ACC112 (cell line): Measurements from ENCODE around the gene NT5C2.
"Not testable (repeated sequence)": the region's sequence is repeated elsewhere in the genome, so short reads cannot be mapped to it uniquely, and the experiment has no call there.

ENCODE experiments used
- H2AFZ ChIP-seq: fragments of 200-600 bp; sonication (generic); one replicate; pipeline ENCODE4 v1.6.0; 2017; ENCODE audit warnings: antibody characterized with exemption, low read length; ENCODE audit not compliant: unreplicated experiment
- H3K27ac ChIP-seq: fragments of 200-600 bp; sonication (generic); 2 replicates; pipeline ENCODE4 v1.5.1; 2014; ENCODE audit warnings: low read depth, mild to moderate bottlenecking, antibody characterized with exemption, low read length, moderate library complexity
- H3K27me3 ChIP-seq: fragments of 200-600 bp; sonication (generic); 2 replicates; pipeline ENCODE4 v1.6.1; 2014; ENCODE audit warnings: mild to moderate bottlenecking, antibody characterized with exemption, low read length, moderate library complexity, mixed read lengths; ENCODE audit not compliant: insufficient read depth
- H3K36me3 ChIP-seq: fragments of 200-600 bp; sonication (generic); 2 replicates; pipeline ENCODE4 v1.6.1; 2016; ENCODE audit warnings: mild to moderate bottlenecking, antibody characterized with exemption, low read length, moderate library complexity, mixed read lengths; ENCODE audit not compliant: insufficient read depth
- H3K4me1 ChIP-seq: fragments of 200-600 bp; sonication (generic); one replicate; pipeline ENCODE4 v1.6.1; 2016; ENCODE audit warnings: low read length, mixed read lengths; ENCODE audit not compliant: insufficient read depth, unreplicated experiment, control insufficient read depth
- H3K4me3 ChIP-seq: fragments of 200-600 bp; sonication (generic); 2 replicates; pipeline ENCODE4 v1.5.1; 2014; ENCODE audit warnings: mild to moderate bottlenecking, low read depth, low read length
- H3K79me2 ChIP-seq: fragments of 200-600 bp; sonication (generic); one replicate; pipeline ENCODE4 v1.6.0; 2016; ENCODE audit warnings: low read length; ENCODE audit not compliant: control insufficient read depth, unreplicated experiment, insufficient read depth

NT5C2 gene

DNA sequence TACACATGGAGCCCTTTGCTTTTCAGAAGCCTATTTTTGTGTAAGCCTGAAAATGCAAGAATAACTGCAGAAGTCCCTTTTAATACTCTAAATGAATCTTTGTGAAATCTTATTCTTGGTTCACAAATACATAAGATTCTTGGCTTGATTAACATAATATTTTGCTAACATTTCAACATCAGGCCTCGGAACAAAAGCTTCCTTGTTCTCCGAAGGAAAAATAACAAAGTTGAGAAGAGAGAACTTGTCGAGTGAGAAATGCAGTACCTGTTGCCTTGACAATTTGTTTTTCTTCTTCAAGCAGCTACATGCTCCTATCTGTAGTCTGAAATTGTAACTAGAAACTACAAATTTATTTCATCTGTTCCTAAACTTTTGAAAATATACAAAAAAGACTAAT, 8.5 kb downstream of the NT5C2 start:
- H2AFZ ChIP-seq: no peak overlapping the region
- no peak overlapping the region for H3K27ac ChIP-seq
- H3K27me3 ChIP-seq: no peaks in the 10 kb centered on the region
- peaks cover 81% of the 10 kb centered on the region for H3K79me2 ChIP-seq
- peak overlapping the region; percentile 14; the same call in 1 of the 2 replicates for H3K4me3 ChIP-seq
- H3K4me1 ChIP-seq: peaks cover 13% of the 10 kb centered on the region
- no peaks in the 10 kb centered on the region for H3K36me3 ChIP-seq

DNA sequence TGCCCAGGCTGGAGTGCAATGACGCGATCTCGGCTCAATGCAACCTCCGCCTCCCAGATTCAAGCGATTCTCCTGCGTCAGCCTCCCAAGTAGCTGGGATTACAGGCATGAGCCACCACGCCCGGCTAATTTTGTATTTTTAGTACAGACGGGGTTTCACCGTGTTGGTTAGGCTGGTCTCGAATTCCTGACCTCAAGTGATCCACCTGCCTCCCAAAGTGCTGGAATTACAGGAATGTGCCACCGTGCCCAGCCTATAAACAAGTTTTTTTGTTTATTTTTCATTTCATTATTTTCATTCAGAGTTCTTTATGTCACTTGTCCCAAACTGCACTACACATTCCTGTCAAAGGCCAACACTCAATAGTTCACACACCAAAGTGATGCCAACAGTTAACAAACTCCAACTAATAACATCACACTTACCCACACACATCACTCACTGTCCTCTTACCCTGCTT, 9.1 kb downstream of the NT5C2 start:
- Histone ChIP-seq H3K4me3 (peak overlapping the region; percentile 14; the same call in 1 of the 2 replicates), H3K4me1 (peaks cover 13% of the 10 kb centered on the region), H3K79me2 (peaks cover 79% of the 10 kb centered on the region)
- H3K27ac ChIP-seq, H2AFZ ChIP-seq, H3K27me3 ChIP-seq, H3K36me3 ChIP-seq: not testable (repeated sequence)

DNA sequence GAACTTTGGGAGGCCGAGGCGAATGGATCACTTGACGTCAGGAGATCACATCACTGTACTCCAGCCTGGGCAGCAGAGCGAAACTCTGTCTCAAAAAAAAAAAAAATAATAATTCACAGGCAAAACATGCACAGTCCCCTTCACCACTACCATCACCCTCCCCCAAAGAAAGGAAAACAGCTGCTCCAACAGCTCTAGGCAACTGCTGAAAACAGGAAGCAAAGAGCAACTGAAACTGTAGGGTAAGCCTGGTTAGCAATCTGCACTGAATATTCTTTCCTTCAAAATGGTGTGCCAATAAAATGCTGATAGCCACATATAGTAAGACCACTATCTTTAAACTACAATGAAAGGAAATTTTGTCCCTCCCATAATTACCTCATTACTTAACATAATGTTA, 11.8 kb downstream of the NT5C2 start:
- H3K36me3 ChIP-seq: no peaks in the 10 kb centered on the region
- peaks cover 66% of the 10 kb centered on the region for H3K79me2 ChIP-seq
- H3K27ac ChIP-seq: no peak overlapping the region
- no peaks in the 10 kb centered on the region for H3K27me3 ChIP-seq
- no peak overlapping the region for H2AFZ ChIP-seq
- H3K4me3 ChIP-seq: no peak overlapping the region
- peaks cover 13% of the 10 kb centered on the region for H3K4me1 ChIP-seq

DNA sequence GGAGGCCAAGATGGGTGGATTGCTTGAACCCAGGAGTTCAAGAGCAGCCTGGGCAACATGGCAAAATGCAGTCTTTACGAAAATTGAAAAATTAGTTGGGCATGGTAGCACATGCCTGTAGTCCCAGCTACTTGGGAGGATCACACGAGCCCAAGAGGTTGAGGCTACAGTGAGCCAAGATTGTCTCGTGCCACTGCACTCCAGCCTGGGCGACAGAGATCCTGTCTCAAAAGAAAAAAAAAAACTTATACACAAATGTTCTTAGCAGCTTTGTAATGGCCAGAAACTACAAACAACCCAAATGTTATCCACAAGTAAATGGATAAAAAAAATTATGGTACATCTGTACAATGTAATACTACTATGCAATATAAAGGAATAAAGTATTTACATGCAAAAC, 12.6 kb downstream of the NT5C2 start:
- no peaks in the 10 kb centered on the region for H3K27me3 ChIP-seq
- no peak overlapping the region for H3K27ac ChIP-seq
- no peak overlapping the region for H2AFZ ChIP-seq
- H3K36me3 ChIP-seq: no peaks in the 10 kb centered on the region
- H3K4me1 ChIP-seq: peaks cover 13% of the 10 kb centered on the region
- no peak overlapping the region for H3K4me3 ChIP-seq
- H3K79me2 ChIP-seq: peaks cover 62% of the 10 kb centered on the region

DNA sequence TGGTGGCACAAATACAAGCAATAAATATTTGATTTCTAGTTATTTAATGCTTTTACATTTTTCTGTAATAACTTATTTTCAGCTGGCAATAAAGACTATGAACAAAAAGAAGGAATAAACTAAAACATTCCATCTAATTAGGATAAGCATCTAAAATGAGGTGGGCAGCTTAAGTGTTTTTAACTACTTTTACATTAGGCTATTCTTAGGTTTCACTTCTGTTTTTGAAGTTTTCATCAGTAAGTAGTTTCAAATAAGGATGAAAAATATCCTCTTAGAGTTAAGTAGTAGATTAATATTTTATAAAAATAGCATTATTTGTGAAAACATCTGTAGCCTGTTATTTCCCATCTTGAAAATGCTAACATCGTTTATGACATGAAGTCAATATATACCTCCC, 15.9 kb downstream of the NT5C2 start:
- no peak overlapping the region for H3K4me3 ChIP-seq
- H3K27ac ChIP-seq: no peak overlapping the region
- peaks cover 39% of the 10 kb centered on the region for H3K79me2 ChIP-seq

DNA sequence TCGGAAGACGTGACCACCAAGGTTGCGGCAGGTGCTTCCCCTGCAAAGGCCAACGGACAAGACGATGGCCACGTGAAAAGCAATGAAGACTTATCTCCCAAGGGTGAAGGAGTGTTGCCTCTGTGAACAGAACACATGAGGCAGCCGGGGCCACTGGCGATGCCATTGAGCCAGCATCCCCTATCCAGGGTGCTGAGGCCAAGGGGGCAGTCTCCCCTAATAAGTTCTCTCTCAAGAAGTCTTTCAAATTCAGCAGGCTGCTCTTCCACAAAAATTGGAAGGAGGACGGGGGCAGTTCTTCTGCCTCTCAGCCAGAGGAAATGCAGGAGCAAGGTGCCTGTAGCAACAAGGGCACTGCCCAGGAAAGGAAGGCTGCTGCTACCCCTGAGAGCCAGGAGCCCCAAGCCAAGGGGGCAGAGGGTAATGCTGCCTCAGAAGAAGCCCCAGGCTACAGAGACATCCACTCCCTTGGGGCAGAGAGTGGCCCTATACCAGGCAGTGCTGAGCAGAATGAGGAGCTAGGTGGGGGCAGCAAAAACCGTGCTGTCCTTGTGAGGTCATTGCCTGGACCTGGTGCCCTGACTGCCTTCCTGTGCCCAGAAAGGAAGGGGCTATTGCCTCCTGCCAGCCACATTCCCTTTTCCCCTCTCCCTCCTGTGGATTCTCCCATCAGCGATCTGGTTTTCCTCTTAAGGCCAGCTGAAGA, 17.3 kb downstream of the NT5C2 start:
- Histone ChIP-seq H3K79me2 (peaks cover 30% of the 10 kb centered on the region), H2AFZ (no peak overlapping the region), H3K4me1 (no peaks in the 10 kb centered on the region), H3K27me3 (no peaks in the 10 kb centered on the region), H3K36me3 (peaks cover 11% of the 10 kb centered on the region), H3K4me3 (no peak overlapping the region), H3K27ac (no peak overlapping the region)

More for the DNA sequence above, 15.9 kb downstream of the NT5C2 start:
- no peaks in the 10 kb centered on the region for H3K27me3 ChIP-seq
- H3K4me1 ChIP-seq: no peaks in the 10 kb centered on the region
- H2AFZ ChIP-seq: no peak overlapping the region
- H3K36me3 ChIP-seq: peaks cover 8% of the 10 kb centered on the region

DNA sequence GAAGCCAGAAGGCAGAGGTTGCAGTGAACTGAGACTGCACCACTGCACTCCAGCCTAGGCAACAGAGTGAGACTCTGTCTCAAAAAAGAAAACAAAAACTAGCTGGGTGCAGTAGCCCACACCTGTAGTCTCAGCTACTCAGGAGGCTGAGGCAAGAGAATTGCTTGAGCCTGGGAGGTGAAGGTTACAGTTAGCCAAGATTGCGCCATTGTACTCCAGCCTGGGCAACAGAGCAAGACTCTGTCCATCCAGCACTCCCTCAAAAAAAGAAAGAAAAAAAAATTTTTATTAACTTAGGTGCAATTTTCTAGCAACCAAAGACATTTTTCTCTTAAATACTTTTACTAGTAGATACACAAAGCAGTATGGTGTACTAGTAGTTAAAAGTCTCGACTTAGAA, 18.7 kb downstream of the NT5C2 start:
- not testable (repeated sequence) for H3K4me1 ChIP-seq, H2AFZ ChIP-seq, H3K27me3 ChIP-seq, H3K4me3 ChIP-seq, H3K27ac ChIP-seq
- H3K36me3 ChIP-seq: peaks cover 11% of the 10 kb centered on the region
- peaks cover 19% of the 10 kb centered on the region for H3K79me2 ChIP-seq

DNA sequence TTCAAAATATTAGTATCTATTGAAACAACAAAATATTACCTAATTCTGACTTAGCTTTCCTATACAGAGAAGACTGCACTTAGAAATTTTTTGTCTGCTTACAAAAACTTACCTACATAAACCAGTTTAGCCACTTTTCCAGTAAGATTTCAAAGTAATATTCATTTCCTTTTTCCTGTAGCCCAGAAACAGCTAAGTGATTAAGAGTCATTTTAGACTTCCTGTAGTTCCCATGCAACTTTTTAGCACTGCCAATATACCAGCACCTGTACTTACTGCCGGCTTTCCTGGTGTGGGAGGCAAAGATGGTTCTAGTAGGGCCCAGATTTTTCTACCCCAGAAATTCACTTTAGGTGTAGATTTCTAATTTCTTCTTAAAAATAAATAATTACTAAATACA, 21.8 kb downstream of the NT5C2 start:
- H3K4me1 ChIP-seq: peaks cover 3% of the 10 kb centered on the region
- peaks cover 11% of the 10 kb centered on the region for H3K36me3 ChIP-seq
- H3K27ac ChIP-seq: no peak overlapping the region
- no peak overlapping the region for H3K4me3 ChIP-seq
- no peaks in the 10 kb centered on the region for H3K27me3 ChIP-seq
- H2AFZ ChIP-seq: no peak overlapping the region
- H3K79me2 ChIP-seq: peaks cover 5% of the 10 kb centered on the region

DNA sequence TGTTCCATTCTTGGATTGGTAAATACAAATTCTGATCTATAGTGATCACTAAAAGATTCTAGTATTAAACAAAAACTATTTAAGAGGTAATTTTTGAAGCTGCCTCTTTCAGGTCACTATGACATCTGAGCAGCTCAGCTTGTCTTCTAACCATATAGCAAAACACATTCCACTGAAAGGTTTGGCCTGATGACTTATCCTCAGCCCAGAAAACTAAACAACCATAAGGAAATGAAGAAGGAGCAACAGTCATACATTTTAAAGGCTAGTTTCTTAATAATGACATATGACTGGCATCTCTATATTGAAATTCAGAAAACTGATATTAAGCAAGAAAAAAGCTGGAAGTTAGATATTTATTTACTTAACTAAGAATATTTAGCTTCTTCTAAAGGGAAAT, 24.6 kb downstream of the NT5C2 start:
- Histone ChIP-seq H3K27ac (peak overlapping the region; percentile 24), H3K4me3 (no peak overlapping the region), H3K36me3 (peaks cover 3% of the 10 kb centered on the region; the same call in 1 of the 2 replicates), H3K79me2 (no peaks in the 10 kb centered on the region), H3K27me3 (no peaks in the 10 kb centered on the region), H2AFZ (no peak overlapping the region), H3K4me1 (peaks cover 3% of the 10 kb centered on the region)

DNA sequence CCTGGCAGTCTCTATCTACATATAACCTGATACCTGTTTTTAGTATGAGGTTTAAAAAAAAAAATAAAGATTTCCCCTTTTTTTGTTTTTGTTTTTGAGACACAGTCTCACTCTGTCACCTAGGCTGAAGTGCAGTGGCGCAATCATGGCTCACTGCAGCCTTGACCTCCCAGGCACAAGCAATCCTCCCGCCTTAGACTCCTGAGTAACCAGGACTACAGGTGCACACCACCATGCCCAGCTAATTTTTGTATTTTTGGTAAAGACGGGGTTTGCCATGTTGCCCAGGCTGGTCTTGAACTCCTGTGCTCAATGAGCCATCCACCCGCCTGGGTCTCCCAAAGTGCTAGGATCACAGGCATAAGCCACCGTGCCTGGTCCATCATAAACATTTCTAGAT, 25.5 kb downstream of the NT5C2 start:
- not testable (repeated sequence) for H2AFZ ChIP-seq, H3K4me1 ChIP-seq, H3K4me3 ChIP-seq, H3K36me3 ChIP-seq, H3K27ac ChIP-seq, H3K27me3 ChIP-seq, H3K79me2 ChIP-seq

DNA sequence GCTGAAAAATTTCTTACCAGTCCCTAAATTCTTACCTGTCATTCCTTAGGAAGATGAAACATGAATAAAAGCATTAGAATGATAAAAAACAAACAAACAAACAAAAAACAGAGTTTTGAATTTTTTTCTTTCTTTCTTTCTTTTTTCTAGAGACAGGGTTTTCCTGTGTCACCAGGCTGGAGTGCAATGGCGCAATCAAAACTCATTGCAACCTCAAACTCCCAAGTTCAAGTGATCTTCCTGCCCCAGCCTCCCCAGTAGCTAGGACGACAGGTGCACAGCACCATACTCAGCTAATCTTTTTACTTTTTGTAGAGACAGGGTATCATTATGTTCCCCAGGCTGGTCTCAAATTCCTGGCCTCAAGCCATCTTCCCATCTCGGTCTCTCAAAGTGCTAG, 26.5 kb downstream of the NT5C2 start:
- no peak overlapping the region for H2AFZ ChIP-seq
- no peak overlapping the region for H3K4me3 ChIP-seq
- peaks cover 3% of the 10 kb centered on the region for H3K4me1 ChIP-seq
- H3K27ac ChIP-seq: no peak overlapping the region
- peaks cover 9% of the 10 kb centered on the region; the same call in 1 of the 2 replicates for H3K36me3 ChIP-seq
- H3K27me3 ChIP-seq: no peaks in the 10 kb centered on the region
- H3K79me2 ChIP-seq: no peaks in the 10 kb centered on the region
